HepG2 (cell line): ENCODE measurements around the gene PPM1G. TPM values are rescaled to one million over a fixed set of nuclear protein-coding genes. Genes with fewer than 3 reads are reported as not detected.

Experiments
- BHLHE40 ChIP-seq: IDR thresholded peaks from 2 replicates; pipeline ENCODE4 v1.6.1; 2011; ENCODE audit warnings: low read length, improper control_type of control experiment
- CBX2 ChIP-seq, 2 experiments: fragments of 200-600 bp in 1 of 2; sonication (generic); formaldehyde crosslinking in 1 of 2; IDR thresholded peaks; 2 replicates each; pipeline versions ENCODE4 v1.7.0 to v1.8.1; 2018 to 2022; ENCODE audit warnings: low read depth in 2 of 2, low read length in 1 of 2, mild to moderate bottlenecking in 1 of 2, missing genetic modification reagents in 1 of 2
- CCAR2 ChIP-seq: fragments of 200-400 bp; formaldehyde crosslinking; optimal IDR thresholded peaks from 2 replicates; pipeline ENCODE3; 2018; ENCODE audit warnings: low read depth, mild to moderate bottlenecking, low read length, moderate library complexity
- EHMT2 ChIP-seq: fragments of 200-600 bp; sonication (generic); IDR thresholded peaks from 2 replicates; pipeline ENCODE4 v1.7.0; 2017; ENCODE audit warnings: antibody characterized with exemption, low read depth, low read length, borderline replicate concordance
- EP300 ChIP-seq, 3 experiments: sonication (generic) in 1 of 3; formaldehyde crosslinking in 1 of 3; IDR thresholded peaks; 2 replicates each; pipeline versions ENCODE4 v1.5.1 to v1.6.1; 2011 to 2020; ENCODE audit warnings: low read depth in 2 of 3, low read length in 2 of 3, borderline replicate concordance in 1 of 3, improper control_type of control experiment in 1 of 3, mild to moderate bottlenecking in 1 of 3, missing genetic modification reagents in 1 of 3, moderate library complexity in 1 of 3
- FOSL2 ChIP-seq: sonication (generic); formaldehyde crosslinking; IDR thresholded peaks from 2 replicates; pipeline ENCODE4 v1.4.0; 2020; ENCODE audit warnings: missing genetic modification reagents
- GATAD2A ChIP-seq: IDR thresholded peaks from 2 replicates; pipeline ENCODE4 v1.6.1; 2016
- HCFC1 ChIP-seq: fragments of 150-350 bp; IDR thresholded peaks from 2 replicates; pipeline ENCODE4 v1.6.1; 2014; ENCODE audit warnings: low read depth, low read length
- HMGA1 ChIP-seq: sonication (generic); formaldehyde crosslinking; conservative IDR thresholded peaks from 2 replicates; pipeline ENCODE4 v1.4.0; 2020; ENCODE audit warnings: missing genetic modification reagents
- IKZF5 ChIP-seq: IDR thresholded peaks from 2 replicates; pipeline ENCODE4 v1.6.1; 2018; ENCODE audit warnings: missing genetic modification reagents, mild to moderate bottlenecking, missing compliant biosample characterization
- KMT2B ChIP-seq: IDR thresholded peaks from 2 replicates; pipeline ENCODE4 v1.6.1; 2016; ENCODE audit warnings: missing genetic modification reagents, missing compliant biosample characterization
- MAFK ChIP-seq, 2 experiments: IDR thresholded peaks in 1 of 2; conservative IDR thresholded peaks in 1 of 2; 2 replicates each; pipeline ENCODE4 v1.6.1; 2011; ENCODE audit warnings: improper control_type of control experiment in 2 of 2, low read length in 2 of 2
- PHF5A ChIP-seq: IDR thresholded peaks from one replicate; pipeline ENCODE4 v1.6.1; 2018; ENCODE audit warnings: low read depth, missing genetic modification reagents; ENCODE audit not compliant: unreplicated experiment
- POLR2AphosphoS2 ChIP-seq: IDR thresholded peaks from 2 replicates; pipeline ENCODE4 v1.6.1; 2011; ENCODE audit warnings: low read depth, low read length, improper control_type of control experiment
- SAFB2 ChIP-seq: sonication (generic); formaldehyde crosslinking; IDR thresholded peaks from 2 replicates; pipeline ENCODE4 v1.5.1; 2020; ENCODE audit warnings: missing genetic modification reagents, low read depth, mild to moderate bottlenecking, borderline replicate concordance
- SMAD9 ChIP-seq: sonication (generic); formaldehyde crosslinking; IDR thresholded peaks from 2 replicates; pipeline ENCODE4 v1.5.1; 2020; ENCODE audit warnings: mild to moderate bottlenecking, missing genetic modification reagents
- STAG1 ChIP-seq: sonication (generic); formaldehyde crosslinking; IDR thresholded peaks from 2 replicates; pipeline ENCODE4 v1.4.0; 2020; ENCODE audit warnings: missing genetic modification reagents
- TBX2 ChIP-seq: sonication (generic); formaldehyde crosslinking; IDR thresholded peaks from 2 replicates; pipeline ENCODE4 v1.5.0; 2020; ENCODE audit warnings: missing genetic modification reagents, mild to moderate bottlenecking, borderline replicate concordance
- TBX3 ChIP-seq: fragments of 450-650 bp; IDR thresholded peaks from 2 replicates; pipeline ENCODE4 v1.6.1; 2017; ENCODE audit warnings: antibody characterized with exemption, mild to moderate bottlenecking, inconsistent platforms, borderline replicate concordance
- TEAD2 ChIP-seq: sonication (generic); formaldehyde crosslinking; IDR thresholded peaks from 2 replicates; pipeline ENCODE4 v1.9.0; 2021; ENCODE audit warnings: missing genetic modification reagents
- ZBTB43 ChIP-seq: sonication (generic); formaldehyde crosslinking; conservative IDR thresholded peaks from 2 replicates; pipeline ENCODE4 v1.4.0; 2020; ENCODE audit warnings: missing genetic modification reagents
- ZMYM2 ChIP-seq: sonication (generic); formaldehyde crosslinking; IDR thresholded peaks from 2 replicates; pipeline ENCODE4 v1.8.0; 2022; ENCODE audit warnings: mild to moderate bottlenecking, missing genetic modification reagents
- ZNF230 ChIP-seq: sonication (generic); formaldehyde crosslinking; IDR thresholded peaks from 2 replicates; pipeline ENCODE4 v1.4.0; 2020; ENCODE audit warnings: mild to moderate bottlenecking, missing genetic modification reagents
- ZNF326 ChIP-seq: sonication (generic); formaldehyde crosslinking; IDR thresholded peaks from 2 replicates; pipeline ENCODE4 v1.4.0; 2020; ENCODE audit warnings: missing genetic modification reagents, borderline replicate concordance
- ZNF331 ChIP-seq: sonication (generic); formaldehyde crosslinking; IDR thresholded peaks from 2 replicates; pipeline ENCODE4 v1.4.0; 2020; ENCODE audit warnings: missing genetic modification reagents
- ZNF563 ChIP-seq: sonication (generic); formaldehyde crosslinking; IDR thresholded peaks from 2 replicates; pipeline ENCODE4 v1.8.0; 2022; ENCODE audit warnings: mild to moderate bottlenecking, moderate library complexity, missing genetic modification reagents
- ZNF776 ChIP-seq: sonication (generic); formaldehyde crosslinking; IDR thresholded peaks from 2 replicates; pipeline ENCODE4 v1.4.0; 2020; ENCODE audit warnings: mild to moderate bottlenecking, missing genetic modification reagents
- ZNF850 ChIP-seq: sonication (generic); formaldehyde crosslinking; conservative IDR thresholded peaks from 2 replicates; pipeline ENCODE4 v1.9.0; 2021; ENCODE audit warnings: mild to moderate bottlenecking, missing genetic modification reagents
- ZSCAN25 ChIP-seq: sonication (generic); formaldehyde crosslinking; IDR thresholded peaks from 2 replicates; pipeline ENCODE4 v1.8.0; 2022; ENCODE audit warnings: mild to moderate bottlenecking, missing genetic modification reagents
- polyA plus RNA-seq, 8 experiments: library from polyadenylated mRNA; depleted of rRNA in 3 of 8; stranded (reverse) in 7 of 8; unstranded in 1 of 8; fragments of >200 nt; fragmentation: Illumina TruSeq in 4 of 8; extraction: Trizol in 4 of 8; gene quantifications; 2 replicates each; pipeline versions ENCODE4 v1.2.1 to v1.2.3, GENCODE V29; 2011 to 2016; ENCODE audit warnings: low read depth in 4 of 8, missing spikeins in 1 of 8, mixed read lengths in 1 of 8; ENCODE audit not compliant: insufficient read depth in 1 of 8
- total RNA-seq, 5 experiments: library from RNA; depleted of rRNA; stranded (reverse); fragments of >200 nt; fragmentation: Illumina TruSeq; extraction: Trizol; gene quantifications; 2 replicates each; pipeline ENCODE4 v1.2.3, GENCODE V29; 2016; ENCODE audit warnings: low read depth in 1 of 5

Gene PPM1G
- total and polyA plus RNA-seq, 2 of the 13 experiments (the other 11 are each of a cell fraction or from before 2014, with no cell fraction given) = 58.2 to 213 TPM

- TF ChIP-seq HCFC1 = peak; percentile 76
- no peak for TF ChIP-seq ZNF230 (CRISPR knock-in tag)
- TF ChIP-seq SAFB2 (CRISPR knock-in tag) = no peak
- no peak for TF ChIP-seq TBX2 (CRISPR knock-in tag)
- TF ChIP-seq ZNF776 (CRISPR knock-in tag) = 0 out of 2 replicates have a peak, but pooled peaks have one; percentile 77
- 0 out of 2 replicates have a peak, but pooled peaks have one; percentile 29 for TF ChIP-seq ZNF563 (CRISPR knock-in tag)
- no peak; the same call in 1 of the 2 replicates for TF ChIP-seq GATAD2A (CRISPR knock-in tag)
- no peak for TF ChIP-seq TEAD2
- peak; percentile 52; the same call in 1 of the 2 replicates for TF ChIP-seq BHLHE40
- TF ChIP-seq ZSCAN25 = peak; percentile 0; the same call in 1 of the 2 replicates
- TF ChIP-seq PHF5A (CRISPR knock-in tag) = no peak
- TF ChIP-seq HMGA1 (CRISPR knock-in tag) = no peak
- TF ChIP-seq ZNF326 (CRISPR knock-in tag) = no peak
- no peak; the same call in 1 of the 2 replicates for TF ChIP-seq KMT2B (CRISPR knock-in tag)
- no peak for TF ChIP-seq MAFK (conservative IDR thresholded peaks at IDR 0.05 in 1 of 2, IDR thresholded peaks at IDR 0.05 in 1 of 2; ENCODE audit: low read length in 2 of 2)
- TF ChIP-seq FOSL2 (CRISPR knock-in tag) = peak; percentile 19
- TF ChIP-seq EP300 (IDR thresholded peaks at IDR 0.05; ENCODE audit: low read depth in 2 of 2, low read length in 2 of 2) = 0 out of 4 replicates have a peak, but pooled peaks of 1 of the 2 experiments have one; percentile 5
- TF ChIP-seq EP300 (CRISPR knock-in tag; IDR thresholded peaks at IDR 0.05; ENCODE audit: borderline replicate concordance) = no peak
- TF ChIP-seq CCAR2 = no peak
- no peak for TF ChIP-seq ZMYM2 (CRISPR knock-in tag)
- TF ChIP-seq STAG1 = no peak
- no peak for TF ChIP-seq CBX2 (IDR thresholded peaks at IDR 0.05; ENCODE audit: low read depth, low read length)
- no peak for TF ChIP-seq CBX2 (CRISPR knock-in tag; IDR thresholded peaks at IDR 0.05; ENCODE audit: low read depth)
- TF ChIP-seq SMAD9 = no peak
- TF ChIP-seq ZNF331 (CRISPR knock-in tag) = no peak
- TF ChIP-seq IKZF5 (CRISPR knock-in tag) = no peak
- 0 out of 2 replicates have a peak, but pooled peaks have one; percentile 34 for TF ChIP-seq POLR2AphosphoS2
- TF ChIP-seq EHMT2 = no peak
- TF ChIP-seq TBX3 = no peak
- TF ChIP-seq ZBTB43 (CRISPR knock-in tag) = no peak
- no peak for TF ChIP-seq ZNF850 (CRISPR knock-in tag)
Observed at GRCh38 chr2:27380626-27381545, 28.5 kb downstream of the PPM1G start, which contains the start of gene ZNF513 (continued).
